Fibroblast of skin of scalp (primary cell): ENCODE measurements around the gene MRLN.

Experiments
- DNase-seq: peaks from one replicate; pipeline ENCODE4 v3.0.0-alpha.2; 2013

Gene MRLN

GRCh38 chr10:59705931-59706330 is 47.3 kb downstream of the MRLN start:
- no peak for DNase-seq

GRCh38 chr10:59704630-59705029 is 48.6 kb downstream of the MRLN start:
- DNase-seq = no peak

GRCh38 chr10:59702347-59702746 is 50.9 kb downstream of the MRLN start:
- no peak for DNase-seq

- DNase-seq = no peak
Observed at GRCh38 chr10:59700709-59701108, 52.5 kb downstream of the MRLN start.

- no peak for DNase-seq
Observed at GRCh38 chr10:59698326-59698725, 54.9 kb downstream of the MRLN start.

- DNase-seq = no peak
Observed at GRCh38 chr10:59695637-59696036, 57.6 kb downstream of the MRLN start.

GRCh38 chr10:59694936-59695335 is 58.3 kb downstream of the MRLN start:
- DNase-seq = no peak

GRCh38 chr10:59692113-59692512 is 61.1 kb downstream of the MRLN start:
- no peak for DNase-seq

GRCh38 chr10:59688921-59689351 is 64.3 kb downstream of the MRLN start:
- DNase-seq = no peak

GRCh38 chr10:59687657-59688056 is 65.6 kb downstream of the MRLN start:
- DNase-seq = no peak
